PC-9 (cell line): ENCODE results near the gene ELL2. TPM values are rescaled to one million over a fixed set of nuclear protein-coding genes. Genes with fewer than 3 reads are reported as not detected.

Experiments
- BruUV-seq: library from RNA; stranded (reverse); fragments of 400-500 nt; replicated peaks from 2 replicates; lab custom pipeline; 2021; lab: Mats Ljungman, UMichigan
- CTCF ChIA-PET: fragments of 300-600 bp; sonication (Branson Sonifier 250); formaldehyde crosslinking; loops from one replicate; lab custom pipeline; 2022; ENCODE audit warnings: antibody characterized with exemption; lab: Charles Lee
- POLR2A ChIA-PET: fragments of 300-600 bp; sonication (Branson Sonifier 250); formaldehyde crosslinking; loops from one replicate; lab custom pipeline; 2022; ENCODE audit warnings: antibody characterized with exemption; ENCODE audit not compliant: unreplicated experiment; lab: Charles Lee
- DNase-seq, 2 experiments: peaks; one replicate each; pipeline versions ENCODE4 v3.0.0 to v3.0.0-alpha.2; 2015 to 2022; ENCODE audit warnings: mixed read lengths in 1 of 2
- H2AFZ ChIP-seq: fragments of 200-600 bp; sonication (generic); 2 replicates; pipeline ENCODE4 v1.8.1; 2017; ENCODE audit warnings: antibody characterized with exemption
- H3F3A ChIP-seq: fragments of 200-600 bp; sonication (generic); 2 replicates; pipeline ENCODE4 v1.8.1; 2017; ENCODE audit warnings: antibody characterized with exemption, mild to moderate bottlenecking, low read depth; ENCODE audit not compliant: insufficient read depth
- H3K27ac ChIP-seq: fragments of 200-600 bp; sonication (generic); 2 replicates; pipeline ENCODE4 v1.6.1; 2016; ENCODE audit warnings: mixed run types
- H3K27me3 ChIP-seq: fragments of 200-600 bp; sonication (generic); 2 replicates; pipeline ENCODE4 v1.6.1; 2016; ENCODE audit warnings: low read depth, mixed run types; ENCODE audit not compliant: insufficient read depth
- H3K36me3 ChIP-seq: fragments of 200-600 bp; sonication (generic); 2 replicates; pipeline ENCODE4 v1.6.1; 2016; ENCODE audit warnings: low read depth, mixed run types
- H3K4me1 ChIP-seq: fragments of 200-600 bp; sonication (generic); replicated peaks from 2 replicates; pipeline ENCODE4 v1.6.1; 2016; ENCODE audit warnings: mixed run types; ENCODE audit not compliant: insufficient read depth
- H3K4me2 ChIP-seq: fragments of 200-600 bp; sonication (generic); 2 replicates; pipeline ENCODE4 v1.6.1; 2017; ENCODE audit warnings: mixed run types
- H3K4me3 ChIP-seq: fragments of 200-600 bp; sonication (generic); 2 replicates; pipeline ENCODE4 v1.6.1; 2016; ENCODE audit warnings: mixed run types
- H3K79me2 ChIP-seq: fragments of 200-600 bp; sonication (generic); 2 replicates; pipeline ENCODE4 v1.6.1; 2017; ENCODE audit warnings: low read depth, mixed run types
- H3K9me2 ChIP-seq: fragments of 200-600 bp; sonication (generic); 2 replicates; pipeline ENCODE4 v1.8.1; 2017; ENCODE audit warnings: mild to moderate bottlenecking; ENCODE audit not compliant: insufficient read depth
- H3K9me3 ChIP-seq: fragments of 200-600 bp; sonication (generic); 2 replicates; pipeline ENCODE4 v1.8.1; 2016; ENCODE audit warnings: low read depth; ENCODE audit not compliant: insufficient read depth
- H4K20me1 ChIP-seq: fragments of 200-600 bp; sonication (generic); 2 replicates; pipeline ENCODE4 v1.8.1; 2017; ENCODE audit not compliant: insufficient read depth
- EZH2 ChIP-seq: fragments of 200-600 bp; sonication (generic); IDR thresholded peaks from 2 replicates; pipeline ENCODE4 v1.8.0; 2017; ENCODE audit warnings: antibody characterized with exemption, low read depth
- intact Hi-C: fragments of 100-400 bp; cut with micrococcal nuclease; formaldehyde crosslinking; loops from one replicate; pipeline ENCODE4 v1.10.0; 2022; ENCODE audit not compliant: unreplicated experiment
- total RNA-seq: library from RNA; stranded (reverse); gene quantifications from 2 replicates; pipeline ENCODE4 v1.2.3, GENCODE V29; 2021
- TF ChIP-seq, protein P1 (sequence below): fragments of 200-600 bp; sonication (generic); conservative IDR thresholded peaks from 2 replicates; pipeline ENCODE4 v1.6.1; 2017; ENCODE audit warnings: mixed run types, antibody characterized with exemption, mild to moderate bottlenecking, moderate library complexity

The ELL2 gene
- total RNA-seq, 1 experiment from 2014 or later = 25.5 TPM

DNA sequence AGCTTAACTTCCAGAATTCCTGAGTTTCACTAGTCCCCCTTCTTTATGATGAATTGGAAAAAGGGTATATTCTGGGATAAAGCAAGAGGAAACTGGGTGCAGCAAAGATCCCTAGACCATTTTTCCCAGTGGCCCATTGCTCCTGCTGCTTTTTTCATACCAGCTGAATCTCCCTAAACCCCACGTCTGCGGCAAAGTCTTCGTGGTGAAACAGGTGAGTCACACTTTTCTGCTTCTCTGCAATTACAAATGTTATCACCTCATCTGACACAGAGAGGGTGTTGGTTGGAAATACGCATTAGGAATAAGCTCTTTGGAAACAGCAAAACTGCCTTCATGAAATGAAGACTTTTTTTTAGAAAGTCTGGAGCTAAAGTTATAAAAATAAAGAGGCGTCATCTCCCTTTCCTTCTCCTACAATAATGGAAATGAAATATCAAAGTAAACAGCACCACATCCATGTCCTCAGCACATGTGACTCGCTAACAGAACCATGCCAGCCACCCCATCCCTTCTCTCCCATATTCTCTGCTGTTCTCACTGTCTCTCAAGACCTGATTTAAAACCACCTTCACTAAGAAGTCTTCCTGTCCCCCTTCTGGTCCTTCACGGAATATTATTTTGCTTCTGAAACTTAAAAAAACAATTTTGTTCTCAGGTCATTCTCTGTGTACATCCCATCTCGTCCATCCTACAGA lies 99.6 kb downstream of the ELL2 start:
- POLR2A ChIA-PET = interaction anchor here (0.5 to 0.7 kb wide), 2 partner anchors 13 to 206 kb away, joined by 6 to 8 read pairs; no protein-coding TSS in a partner anchor
- CTCF ChIA-PET = interaction anchor here (0.5 kb wide), 1 partner anchor 87 kb away, joined by 4 read pairs; no protein-coding TSS in a partner anchor
- TF ChIP-seq, protein P1, sequence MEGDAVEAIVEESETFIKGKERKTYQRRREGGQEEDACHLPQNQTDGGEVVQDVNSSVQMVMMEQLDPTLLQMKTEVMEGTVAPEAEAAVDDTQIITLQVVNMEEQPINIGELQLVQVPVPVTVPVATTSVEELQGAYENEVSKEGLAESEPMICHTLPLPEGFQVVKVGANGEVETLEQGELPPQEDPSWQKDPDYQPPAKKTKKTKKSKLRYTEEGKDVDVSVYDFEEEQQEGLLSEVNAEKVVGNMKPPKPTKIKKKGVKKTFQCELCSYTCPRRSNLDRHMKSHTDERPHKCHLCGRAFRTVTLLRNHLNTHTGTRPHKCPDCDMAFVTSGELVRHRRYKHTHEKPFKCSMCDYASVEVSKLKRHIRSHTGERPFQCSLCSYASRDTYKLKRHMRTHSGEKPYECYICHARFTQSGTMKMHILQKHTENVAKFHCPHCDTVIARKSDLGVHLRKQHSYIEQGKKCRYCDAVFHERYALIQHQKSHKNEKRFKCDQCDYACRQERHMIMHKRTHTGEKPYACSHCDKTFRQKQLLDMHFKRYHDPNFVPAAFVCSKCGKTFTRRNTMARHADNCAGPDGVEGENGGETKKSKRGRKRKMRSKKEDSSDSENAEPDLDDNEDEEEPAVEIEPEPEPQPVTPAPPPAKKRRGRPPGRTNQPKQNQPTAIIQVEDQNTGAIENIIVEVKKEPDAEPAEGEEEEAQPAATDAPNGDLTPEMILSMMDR = no peak
- no peak for TF ChIP-seq EZH2
- DNase-seq = peak in 1 of 2 experiments; percentile 84
- H2AFZ ChIP-seq = peak overlapping the region; percentile 45; the same call in 1 of the 2 replicates
- no peaks in the 10 kb centered on the region for H3K9me2 ChIP-seq
- no peaks in the 10 kb centered on the region for H3K79me2 ChIP-seq
- peaks cover 56% of the 10 kb centered on the region for H3K4me1 ChIP-seq
- H3K4me2 ChIP-seq = peak overlapping the region; percentile 70
- H3K27ac ChIP-seq = peak overlapping the region; percentile 95
- no peaks in the 10 kb centered on the region for H3K27me3 ChIP-seq
- H3F3A ChIP-seq = peaks cover 54% of the 10 kb centered on the region
- no peaks in the 10 kb centered on the region for H3K9me3 ChIP-seq
- H4K20me1 ChIP-seq = no peaks in the 10 kb centered on the region
- H3K4me3 ChIP-seq = peak overlapping the region; percentile 46; the same call in 1 of the 2 replicates
- intact Hi-C loops = loop anchor here (1.0 to 10.0 kb wide), 4 partner anchors 21 to 363 kb away; no protein-coding TSS in a partner anchor
- no peaks in the 10 kb centered on the region for H3K36me3 ChIP-seq
- BruUV-seq = no TSS peak

DNA sequence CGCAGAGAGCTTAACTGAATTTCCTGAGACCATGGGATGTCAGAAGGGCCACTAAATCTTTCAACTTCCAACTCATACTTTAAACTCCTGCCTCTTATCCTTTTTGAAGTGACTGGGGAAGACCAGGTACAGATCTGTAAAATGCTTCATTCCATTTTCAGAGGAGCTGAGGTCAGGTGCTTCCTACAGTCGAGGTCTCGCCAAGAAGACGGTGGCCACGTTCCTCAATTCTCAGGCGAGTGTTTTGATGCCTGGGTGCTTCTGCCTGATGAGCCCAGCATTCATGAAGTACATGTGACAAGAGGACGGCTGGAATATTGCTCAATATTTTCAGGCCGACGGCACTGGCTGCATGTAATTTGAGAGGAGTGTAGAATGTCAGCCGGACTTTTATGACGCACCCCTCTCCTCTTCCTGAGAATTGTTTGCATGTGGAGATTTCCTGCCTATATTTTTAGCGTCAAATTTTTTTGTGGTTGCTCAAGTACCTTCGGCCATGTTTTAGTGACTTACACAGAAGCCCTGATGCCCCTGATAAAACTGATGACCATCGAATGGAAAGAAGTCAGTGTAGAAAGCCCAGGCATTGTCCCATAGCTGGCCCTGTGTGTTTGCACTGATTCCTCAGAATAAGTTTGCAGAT lies 100.3 kb downstream of the ELL2 start:
- no peaks in the 10 kb centered on the region for H3K9me2 ChIP-seq
- H4K20me1 ChIP-seq = no peaks in the 10 kb centered on the region
- TSS peak; percentile 74 for BruUV-seq
- H3K79me2 ChIP-seq = no peaks in the 10 kb centered on the region
- H3K27ac ChIP-seq = peak overlapping the region; percentile 95
- ChIA-PET POLR2A (interaction anchor here (0.5 to 0.7 kb wide), 2 partner anchors 14 to 207 kb away, joined by 6 to 8 read pairs; no protein-coding TSS in a partner anchor), CTCF (interaction anchor here (0.5 to 0.6 kb wide), 2 partner anchors 42 to 88 kb away, joined by 4 to 27 read pairs; no protein-coding TSS in a partner anchor)
- H3F3A ChIP-seq = peaks cover 54% of the 10 kb centered on the region
- TF ChIP-seq, protein P1 = no peak
- TF ChIP-seq EZH2 = no peak
- intact Hi-C loops = loop anchor here (1.0 to 10.0 kb wide), 4 partner anchors 21 to 363 kb away; no protein-coding TSS in a partner anchor
- H3K9me3 ChIP-seq = no peaks in the 10 kb centered on the region
- H3K4me2 ChIP-seq = peak overlapping the region; percentile 70
- H3K27me3 ChIP-seq = no peaks in the 10 kb centered on the region
- H3K36me3 ChIP-seq = no peaks in the 10 kb centered on the region
- H3K4me3 ChIP-seq = peak overlapping the region; percentile 46; the same call in 1 of the 2 replicates
- peaks cover 56% of the 10 kb centered on the region for H3K4me1 ChIP-seq
- peak overlapping the region; percentile 45 for H2AFZ ChIP-seq
- peak; percentile 71 to 96 for DNase-seq

DNA sequence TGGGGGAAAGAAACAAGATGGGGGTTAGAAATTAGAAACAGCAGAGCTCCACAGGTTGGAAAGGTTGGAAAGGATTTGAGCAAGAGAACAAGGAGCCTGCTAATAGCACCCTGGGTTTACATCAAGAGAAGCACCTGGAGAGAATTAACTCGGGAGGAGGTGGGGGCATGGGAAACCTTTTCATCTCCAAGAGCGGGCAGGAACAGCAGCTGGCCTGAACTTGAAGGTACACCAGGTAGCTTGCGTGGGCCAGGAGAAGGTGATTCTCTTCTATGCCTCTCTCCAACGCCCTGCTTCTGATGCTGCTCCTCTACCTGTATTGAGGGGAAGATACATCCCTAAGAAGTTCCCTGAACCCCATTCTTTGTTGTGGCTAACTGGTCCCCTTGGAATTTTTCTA lies 102.0 kb downstream of the ELL2 start:
- peak overlapping the region; percentile 80 for H3K4me2 ChIP-seq
- H3K4me3 ChIP-seq = peak overlapping the region; percentile 38
- intact Hi-C loops = loop anchor here (2.0 to 10.0 kb wide), 4 partner anchors 23 to 741 kb away; no protein-coding TSS in a partner anchor
- peak overlapping the region; percentile 63 for H2AFZ ChIP-seq
- no peaks in the 10 kb centered on the region for H4K20me1 ChIP-seq
- H3K27ac ChIP-seq = peak overlapping the region; percentile 95
- TF ChIP-seq, protein P1 = no peak
- TF ChIP-seq EZH2 = no peak
- no peaks in the 10 kb centered on the region for H3K36me3 ChIP-seq
- no peaks in the 10 kb centered on the region for H3K79me2 ChIP-seq
- H3K4me1 ChIP-seq = peaks cover 56% of the 10 kb centered on the region
- DNase-seq = no peak
- no peaks in the 10 kb centered on the region for H3K27me3 ChIP-seq
- no peaks in the 10 kb centered on the region for H3K9me3 ChIP-seq
- peaks cover 54% of the 10 kb centered on the region for H3F3A ChIP-seq
- ChIA-PET CTCF (no interaction called here), POLR2A (interaction anchor here (0.7 kb wide), 1 partner anchor 65 kb away, joined by 3 read pairs; no protein-coding TSS in a partner anchor)
- BruUV-seq = TSS peak; percentile 71
- H3K9me2 ChIP-seq = no peaks in the 10 kb centered on the region
